ENCODE measurements around the gene ARHGEF1.
"Not testable (repeated sequence)": the region's sequence is repeated elsewhere in the genome, so short reads cannot be mapped to it uniquely, and the experiment has no call there.

ARHGEF1 gene

GRCh38 chr19:41911889-41912731 is 29.1 kb downstream of the ARHGEF1 start:
- no peak for DNase-seq (ENCODE audit: extremely low read depth, low read depth)
- TF ChIP-seq, protein P1, sequence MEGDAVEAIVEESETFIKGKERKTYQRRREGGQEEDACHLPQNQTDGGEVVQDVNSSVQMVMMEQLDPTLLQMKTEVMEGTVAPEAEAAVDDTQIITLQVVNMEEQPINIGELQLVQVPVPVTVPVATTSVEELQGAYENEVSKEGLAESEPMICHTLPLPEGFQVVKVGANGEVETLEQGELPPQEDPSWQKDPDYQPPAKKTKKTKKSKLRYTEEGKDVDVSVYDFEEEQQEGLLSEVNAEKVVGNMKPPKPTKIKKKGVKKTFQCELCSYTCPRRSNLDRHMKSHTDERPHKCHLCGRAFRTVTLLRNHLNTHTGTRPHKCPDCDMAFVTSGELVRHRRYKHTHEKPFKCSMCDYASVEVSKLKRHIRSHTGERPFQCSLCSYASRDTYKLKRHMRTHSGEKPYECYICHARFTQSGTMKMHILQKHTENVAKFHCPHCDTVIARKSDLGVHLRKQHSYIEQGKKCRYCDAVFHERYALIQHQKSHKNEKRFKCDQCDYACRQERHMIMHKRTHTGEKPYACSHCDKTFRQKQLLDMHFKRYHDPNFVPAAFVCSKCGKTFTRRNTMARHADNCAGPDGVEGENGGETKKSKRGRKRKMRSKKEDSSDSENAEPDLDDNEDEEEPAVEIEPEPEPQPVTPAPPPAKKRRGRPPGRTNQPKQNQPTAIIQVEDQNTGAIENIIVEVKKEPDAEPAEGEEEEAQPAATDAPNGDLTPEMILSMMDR (IDR thresholded peaks at IDR 0.05; ENCODE audit: low read depth, low read length), result no peak

DNA sequence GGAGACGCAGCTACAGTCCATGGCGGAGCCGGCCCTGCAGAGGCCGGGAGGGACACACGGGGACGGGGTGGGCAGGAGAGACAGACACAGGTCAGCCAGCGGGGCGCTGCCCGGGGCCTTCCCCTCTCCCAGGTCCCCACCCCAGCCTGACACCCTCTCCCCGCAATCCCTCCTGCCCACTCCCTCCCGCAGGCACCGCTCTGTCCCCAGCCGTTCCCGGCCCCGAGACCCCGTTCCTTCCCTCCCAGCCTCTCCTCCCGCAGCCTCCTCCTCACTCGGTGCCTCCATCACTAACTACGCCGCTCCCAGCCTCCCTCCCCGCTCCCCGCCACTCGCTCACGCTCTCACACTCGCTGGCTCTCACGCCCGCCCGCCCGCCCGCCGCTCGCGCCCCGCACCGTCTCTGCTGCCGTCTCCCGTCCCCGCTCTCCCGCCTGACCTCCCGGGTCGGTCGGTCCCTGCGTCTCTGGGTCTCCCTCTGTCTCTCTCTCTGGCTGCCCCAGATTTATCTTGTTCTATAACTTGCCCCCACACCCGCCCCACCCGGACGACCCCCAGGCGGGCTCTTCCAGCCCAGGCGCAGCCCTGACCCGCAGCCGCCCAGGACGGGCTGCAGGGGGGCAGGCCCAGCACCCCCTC is 30.0 kb downstream of the ARHGEF1 start:
- no peak for DNase-seq (ENCODE audit: extremely low read depth, low read depth)

DNA sequence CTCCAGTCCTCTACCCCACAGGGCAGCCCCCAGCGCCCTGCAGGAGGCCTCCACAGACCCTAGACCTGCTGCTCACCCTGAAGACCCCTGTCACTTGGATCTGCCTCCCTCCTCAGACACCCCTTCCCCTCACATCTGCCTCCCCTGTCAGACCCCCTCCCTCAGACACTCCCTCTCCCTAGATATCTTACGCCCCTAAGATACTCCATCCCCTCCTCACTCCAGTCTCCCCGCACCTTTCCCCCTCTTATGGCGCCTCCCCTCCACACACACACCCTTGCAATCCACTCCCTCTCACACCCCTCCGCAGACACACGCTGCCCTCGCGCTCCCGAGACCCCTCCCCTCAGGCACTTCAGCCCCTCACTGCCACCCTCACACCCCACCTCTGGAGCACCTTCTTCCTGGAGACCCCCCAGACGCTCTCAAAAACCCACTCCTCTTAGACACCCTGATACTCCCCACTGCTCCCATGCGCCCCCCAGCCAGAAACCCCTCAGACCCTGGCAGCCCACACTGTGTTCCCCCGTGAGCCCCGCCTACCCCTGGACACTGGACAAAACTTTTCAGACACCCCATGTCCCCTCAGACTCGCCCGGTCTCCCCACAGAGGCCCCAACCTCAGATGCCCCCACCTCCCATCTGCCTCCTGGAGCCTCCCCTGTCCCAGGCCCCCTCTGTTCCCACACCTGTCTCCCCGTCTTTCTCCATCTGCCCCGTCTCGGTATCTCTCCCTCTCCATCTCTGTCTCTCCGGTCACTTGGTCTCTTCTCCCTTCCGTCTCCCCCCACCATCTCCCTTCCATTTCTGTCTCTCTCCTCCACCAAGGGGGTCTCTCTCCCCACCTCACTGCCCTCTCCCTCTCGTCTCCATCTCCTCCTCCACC is 30.8 kb downstream of the ARHGEF1 start:
- no peak for DNase-seq (ENCODE audit: extremely low read depth, low read depth)
- TF ChIP-seq, protein P1 (IDR thresholded peaks at IDR 0.05; ENCODE audit: low read depth, low read length), result no peak

More for the DNA sequence above, 30.0 kb downstream of the ARHGEF1 start:
- TF ChIP-seq, protein P1 (IDR thresholded peaks at IDR 0.05; ENCODE audit: low read depth, low read length), result no peak

GRCh38 chr19:41914424-41914834 is 31.4 kb downstream of the ARHGEF1 start:
- not testable (repeated sequence) for DNase-seq (ENCODE audit: extremely low read depth, low read depth)

- TF ChIP-seq, protein P1 (IDR thresholded peaks at IDR 0.05; ENCODE audit: low read depth, low read length), result no peak
- no peak for DNase-seq (ENCODE audit: extremely low read depth, low read depth)
Observed at GRCh38 chr19:41915021-41915775, 32.2 kb downstream of the ARHGEF1 start.

DNA sequence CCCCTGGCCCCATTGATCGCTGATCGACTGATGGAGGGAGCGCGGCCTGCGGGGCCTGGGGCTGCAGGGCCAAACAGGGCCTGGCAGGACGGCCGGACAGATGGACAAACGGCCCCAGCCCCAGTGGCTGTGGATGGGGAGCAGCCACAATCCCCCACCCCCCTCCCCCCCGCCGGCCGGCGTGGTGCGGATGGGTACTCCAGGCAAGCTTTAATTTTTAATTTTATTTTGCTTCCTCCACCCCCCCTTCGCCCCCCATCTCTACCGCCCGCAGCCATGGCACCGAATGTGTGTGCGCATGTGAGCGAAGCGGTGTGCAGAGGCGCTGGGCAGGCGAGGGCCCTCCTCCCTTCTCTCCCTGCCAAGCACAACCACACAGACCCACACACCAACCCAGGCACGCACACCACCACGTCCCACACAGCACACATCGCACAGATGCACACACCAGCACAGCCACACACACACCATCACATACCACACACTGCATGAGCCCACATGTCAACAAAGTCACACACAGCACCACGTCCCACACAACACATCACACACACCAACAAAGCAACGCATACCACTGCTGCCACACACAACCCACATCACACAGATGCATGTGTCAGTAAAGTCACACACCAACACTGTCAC is 32.9 kb downstream of the ARHGEF1 start:
- TF ChIP-seq, protein P1 (IDR thresholded peaks at IDR 0.05; ENCODE audit: low read depth, low read length), result no peak
- no peak for DNase-seq (ENCODE audit: extremely low read depth, low read depth)

DNA sequence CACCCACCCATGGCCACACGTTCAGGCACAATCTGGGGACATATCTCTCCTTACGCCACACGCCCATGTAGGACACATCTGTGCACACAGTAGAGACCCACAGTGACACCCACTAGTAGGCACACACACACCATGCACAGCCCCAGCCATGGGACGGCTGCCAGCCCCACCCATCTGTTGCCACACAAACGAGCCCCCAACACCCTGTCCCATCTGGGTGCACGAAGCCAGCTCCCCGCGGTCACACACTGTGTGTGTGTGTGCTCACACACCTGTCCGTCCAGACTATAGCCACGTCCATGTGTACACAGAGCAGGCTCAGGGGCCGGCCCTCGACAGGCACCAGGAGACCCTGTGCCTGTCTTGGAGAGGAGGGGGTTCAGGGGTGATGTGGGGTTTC is 34.7 kb downstream of the ARHGEF1 start:
- TF ChIP-seq, protein P1 (IDR thresholded peaks at IDR 0.05; ENCODE audit: low read depth, low read length), result no peak
- no peak for DNase-seq (ENCODE audit: extremely low read depth, low read depth)

Data from AG09319 (cell line).